HEK293 (cell line): Measurements from ENCODE around the gene ARHGEF40.

Experiments
- CTCF ChIA-PET: fragments of 350-600 bp; formaldehyde crosslinking; extraction: SDS; loops from one replicate; lab custom pipeline; 2021; ENCODE audit warnings: antibody characterized with exemption; lab: Yijun Ruan, JAX
- POLR2A ChIA-PET: fragments of 300-600 bp; formaldehyde crosslinking; extraction: SDS; loops from one replicate; lab custom pipeline; 2020; ENCODE audit warnings: antibody characterized with exemption, inconsistent platforms; lab: Yijun Ruan, JAX
- H3K27ac ChIP-seq: fragments of 200-500 bp; sonication (Bioruptor generic); 2 replicates; pipeline ENCODE4 v1.5.1; 2014; ENCODE audit warnings: low read depth, low read length, control low read depth, inconsistent platforms; ENCODE audit errors: extremely low read depth
- H3K36me3 ChIP-seq, 2 experiments: fragments of 200-500 bp in 1 of 2; sonication (Bioruptor generic) in 1 of 2; 1 replicate in 1 of 2; 2 replicates in 1 of 2; pipeline ENCODE4 v1.5.1; 2014 to 2017; ENCODE audit warnings: inconsistent platforms in 2 of 2, low read length in 2 of 2; ENCODE audit not compliant: control insufficient read depth in 2 of 2, insufficient read depth in 1 of 2
- H3K4me1 ChIP-seq: fragments of 200-500 bp; sonication (Bioruptor generic); 2 replicates; pipeline ENCODE4 v1.5.1; 2014; ENCODE audit warnings: mild to moderate bottlenecking, low read length, inconsistent platforms; ENCODE audit not compliant: control insufficient read depth, insufficient read depth
- H3K4me3 ChIP-seq: 2 replicates; pipeline ENCODE4 v1.5.1; 2011; ENCODE audit warnings: low read depth, mild to moderate bottlenecking, control low read depth, low read length, moderate library complexity
- H3K9me3 ChIP-seq: fragments of 200-500 bp; sonication (Bioruptor generic); 2 replicates; pipeline ENCODE4 v1.5.1; 2014; ENCODE audit warnings: low read depth, low read length, inconsistent platforms; ENCODE audit not compliant: control insufficient read depth, insufficient read depth
- EGR2 ChIP-seq: fragments of 450-650 bp; formaldehyde crosslinking; IDR thresholded peaks from 2 replicates; pipeline ENCODE4 v1.5.1; 2016; ENCODE audit warnings: low read depth, missing biosample characterization, missing genetic modification characterization
- TCF7L2 ChIP-seq: IDR thresholded peaks from 2 replicates; pipeline ENCODE4 v1.6.1; 2011; ENCODE audit warnings: low read depth, mild to moderate bottlenecking, inconsistent platforms, low read length, moderate library complexity, borderline replicate concordance
- YY1 ChIP-seq: fragments of 450-650 bp; formaldehyde crosslinking; IDR thresholded peaks from 2 replicates; pipeline ENCODE4 v1.5.1; 2018; ENCODE audit warnings: missing biosample characterization, missing genetic modification characterization
- ZBTB1 ChIP-seq: fragments of 450-650 bp; formaldehyde crosslinking; IDR thresholded peaks from 2 replicates; pipeline ENCODE4 v1.5.1; 2016; ENCODE audit warnings: missing biosample characterization, missing genetic modification characterization
- ZFHX2 ChIP-seq: fragments of 450-650 bp; formaldehyde crosslinking; conservative IDR thresholded peaks from 2 replicates; pipeline ENCODE4 v1.5.1; 2016; ENCODE audit warnings: missing biosample characterization, missing genetic modification characterization
- ZNF16 ChIP-seq: fragments of 450-650 bp; formaldehyde crosslinking; IDR thresholded peaks from 2 replicates; pipeline ENCODE4 v1.5.1; 2016; ENCODE audit warnings: low read depth, missing biosample characterization, missing genetic modification characterization
- ZNF37A ChIP-seq: fragments of 450-650 bp; IDR thresholded peaks from 2 replicates; pipeline ENCODE4 v1.5.1; 2018; ENCODE audit warnings: missing biosample characterization, missing genetic modification characterization
- ZNF596 ChIP-seq: fragments of 450-650 bp; IDR thresholded peaks from 2 replicates; pipeline ENCODE4 v1.5.0; 2018; ENCODE audit warnings: missing biosample characterization, mild to moderate bottlenecking, missing genetic modification characterization, moderate library complexity
- ZNF670 ChIP-seq: fragments of 450-650 bp; formaldehyde crosslinking; IDR thresholded peaks from 2 replicates; pipeline ENCODE4 v1.5.1; 2016; ENCODE audit warnings: missing biosample characterization, missing genetic modification characterization, low read depth
- TF ChIP-seq, protein P1 (sequence below): fragments of 450-650 bp; formaldehyde crosslinking; IDR thresholded peaks from 2 replicates; pipeline ENCODE4 v1.5.1; 2016; ENCODE audit warnings: missing biosample characterization, missing genetic modification characterization, low read depth
- TF ChIP-seq, protein P2 (sequence below): fragments of 450-650 bp; formaldehyde crosslinking; conservative IDR thresholded peaks from 2 replicates; pipeline ENCODE4 v1.5.1; 2016; ENCODE audit warnings: low read depth, missing biosample characterization, missing genetic modification characterization
- TF ChIP-seq, protein P3 (sequence below): fragments of 450-650 bp; formaldehyde crosslinking; IDR thresholded peaks from 2 replicates; pipeline ENCODE4 v1.5.1; 2016; ENCODE audit warnings: missing biosample characterization, missing genetic modification characterization
- TF ChIP-seq, protein P4 (sequence below): fragments of 450-650 bp; formaldehyde crosslinking; IDR thresholded peaks from 2 replicates; pipeline ENCODE4 v1.5.1; 2016; ENCODE audit warnings: missing biosample characterization, missing genetic modification characterization

The ARHGEF40 gene

DNA sequence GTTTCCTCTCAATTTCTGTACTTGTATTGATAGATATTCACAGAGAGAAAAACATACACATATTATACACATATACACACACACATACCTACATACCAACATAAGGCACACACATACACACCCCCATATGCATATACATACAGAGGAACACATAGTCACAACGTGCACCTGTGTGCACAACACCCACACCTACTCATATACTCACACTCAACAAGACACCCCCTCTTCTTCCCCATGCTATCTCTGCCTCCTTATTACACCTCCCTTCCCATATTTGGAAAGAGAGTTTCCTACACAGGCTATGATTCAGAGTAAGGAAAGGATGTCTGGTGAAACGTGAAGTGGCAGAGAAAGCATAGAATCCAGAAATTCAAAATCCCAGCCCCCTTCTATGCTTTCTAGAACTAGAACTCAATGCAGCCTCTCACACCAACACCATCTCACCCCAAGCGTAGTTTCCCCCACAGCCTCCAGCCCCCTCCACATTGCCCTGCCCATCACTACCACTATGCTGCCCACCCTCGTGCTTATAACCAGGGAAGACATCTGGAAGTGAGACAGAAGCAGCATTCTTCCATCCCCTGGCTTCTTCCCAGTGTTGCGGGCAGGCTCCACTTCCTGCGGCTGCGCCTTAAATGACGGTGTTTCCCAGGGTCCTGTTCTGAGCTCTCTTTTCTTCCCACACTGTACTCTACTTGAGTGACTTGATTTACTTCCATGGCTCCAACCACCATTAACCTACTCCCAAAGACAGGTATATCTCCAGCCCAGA, 10.1 kb upstream of the ARHGEF40 start:
- CTCF ChIA-PET: interaction anchor here (1.0 to 4.3 kb wide), 3 partner anchors 20 to 89 kb away, joined by 6 to 25 read pairs (median 6); no protein-coding TSS in a partner anchor
- Histone ChIP-seq H3K36me3 (no peaks in the 10 kb centered on the region), H3K27ac (no peak overlapping the region), H3K4me3 (no peak overlapping the region), H3K9me3 (no peaks in the 10 kb centered on the region), H3K4me1 (no peaks in the 10 kb centered on the region; the same call in 1 of the 2 replicates)
- POLR2A ChIA-PET: no interaction called here
- TF ChIP-seq, protein P1, sequence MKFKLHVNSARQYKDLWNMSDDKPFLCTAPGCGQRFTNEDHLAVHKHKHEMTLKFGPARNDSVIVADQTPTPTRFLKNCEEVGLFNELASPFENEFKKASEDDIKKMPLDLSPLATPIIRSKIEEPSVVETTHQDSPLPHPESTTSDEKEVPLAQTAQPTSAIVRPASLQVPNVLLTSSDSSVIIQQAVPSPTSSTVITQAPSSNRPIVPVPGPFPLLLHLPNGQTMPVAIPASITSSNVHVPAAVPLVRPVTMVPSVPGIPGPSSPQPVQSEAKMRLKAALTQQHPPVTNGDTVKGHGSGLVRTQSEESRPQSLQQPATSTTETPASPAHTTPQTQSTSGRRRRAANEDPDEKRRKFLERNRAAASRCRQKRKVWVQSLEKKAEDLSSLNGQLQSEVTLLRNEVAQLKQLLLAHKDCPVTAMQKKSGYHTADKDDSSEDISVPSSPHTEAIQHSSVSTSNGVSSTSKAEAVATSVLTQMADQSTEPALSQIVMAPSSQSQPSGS (tag by site-specific recombination): no peak
- TF ChIP-seq ZFHX2 (tag by site-specific recombination): peak; percentile 66
- TF ChIP-seq EGR2 (tag by site-specific recombination): peak; percentile 60; the same call in 1 of the 2 replicates
- TF ChIP-seq, all 188 proteins: peak for 2

DNA sequence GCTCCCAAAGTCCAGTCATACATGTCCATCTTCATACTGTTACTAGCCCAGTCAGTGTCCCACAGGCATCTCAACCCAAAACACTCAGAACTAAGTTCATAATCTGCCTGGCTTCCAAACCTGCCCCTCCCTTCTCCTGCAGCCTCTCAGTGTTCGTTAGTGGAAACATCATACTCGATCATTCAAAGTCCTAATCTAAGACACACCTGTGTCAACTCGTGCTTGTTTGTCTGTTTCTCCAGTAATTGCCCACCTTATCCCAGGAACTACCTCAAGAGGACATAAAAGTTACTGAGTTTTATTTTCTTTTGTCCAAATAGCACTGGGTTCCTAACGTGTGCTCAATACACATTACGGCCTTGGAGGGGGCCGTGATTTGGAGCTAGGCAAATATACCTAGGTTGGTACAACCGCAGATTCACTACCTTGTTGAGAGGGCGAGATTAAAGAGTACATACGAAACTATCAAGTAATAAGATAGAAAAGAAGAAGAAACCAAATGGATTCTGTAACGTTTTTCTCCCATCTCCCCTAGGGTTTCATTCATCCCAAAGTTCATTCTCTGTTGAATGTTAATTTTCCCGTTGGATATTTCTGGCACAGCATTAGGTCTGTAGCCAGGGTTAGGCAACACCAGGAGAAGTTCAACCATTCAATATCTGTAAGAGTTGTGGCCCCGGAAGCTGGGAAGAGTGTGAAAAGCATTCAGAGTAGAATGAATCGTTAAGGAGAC, 9.3 kb upstream of the ARHGEF40 start:
- no peaks in the 10 kb centered on the region for H3K36me3 ChIP-seq
- CTCF ChIA-PET: interaction anchor here (1.2 to 4.3 kb wide), 4 partner anchors 10 to 46 kb away, joined by 4 to 25 read pairs (median 15); no protein-coding TSS in a partner anchor
- TF ChIP-seq TCF7L2 (no peak), ZBTB1 (no peak), ZNF596 (tag by site-specific recombination) (no peak)
- TF ChIP-seq, all 188 proteins: peak for 0
- H3K9me3 ChIP-seq: no peaks in the 10 kb centered on the region
- POLR2A ChIA-PET: no interaction called here
- H3K4me1 ChIP-seq: no peaks in the 10 kb centered on the region; the same call in 1 of the 2 replicates
- H3K4me3 ChIP-seq: no peak overlapping the region
- no peak overlapping the region for H3K27ac ChIP-seq

DNA sequence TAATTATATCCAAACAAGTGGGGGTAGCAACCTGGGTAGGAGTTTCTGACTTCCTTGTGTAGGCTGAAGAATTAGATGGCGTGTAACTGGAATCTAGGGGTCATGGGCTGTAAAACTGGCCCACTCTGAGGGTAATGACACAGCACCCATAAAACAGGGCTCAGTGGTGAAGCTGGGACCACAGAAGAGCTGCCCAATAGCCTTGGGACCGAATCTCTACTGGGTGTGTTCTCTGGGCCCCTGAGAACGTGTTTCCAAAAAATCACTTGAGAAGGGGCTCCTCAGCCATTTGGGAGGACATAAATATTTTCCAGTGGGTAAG, 8.8 kb upstream of the ARHGEF40 start:
- TF ChIP-seq EGR2 (tag by site-specific recombination) (peak; percentile 52; the same call in 1 of the 2 replicates), ZFHX2 (tag by site-specific recombination) (peak; percentile 63), YY1 (tag by site-specific recombination) (no peak), ZNF37A (tag by site-specific recombination) (no peak), ZNF670 (tag by site-specific recombination) (no peak), ZNF16 (tag by site-specific recombination) (no peak)
- TF ChIP-seq, protein P2, sequence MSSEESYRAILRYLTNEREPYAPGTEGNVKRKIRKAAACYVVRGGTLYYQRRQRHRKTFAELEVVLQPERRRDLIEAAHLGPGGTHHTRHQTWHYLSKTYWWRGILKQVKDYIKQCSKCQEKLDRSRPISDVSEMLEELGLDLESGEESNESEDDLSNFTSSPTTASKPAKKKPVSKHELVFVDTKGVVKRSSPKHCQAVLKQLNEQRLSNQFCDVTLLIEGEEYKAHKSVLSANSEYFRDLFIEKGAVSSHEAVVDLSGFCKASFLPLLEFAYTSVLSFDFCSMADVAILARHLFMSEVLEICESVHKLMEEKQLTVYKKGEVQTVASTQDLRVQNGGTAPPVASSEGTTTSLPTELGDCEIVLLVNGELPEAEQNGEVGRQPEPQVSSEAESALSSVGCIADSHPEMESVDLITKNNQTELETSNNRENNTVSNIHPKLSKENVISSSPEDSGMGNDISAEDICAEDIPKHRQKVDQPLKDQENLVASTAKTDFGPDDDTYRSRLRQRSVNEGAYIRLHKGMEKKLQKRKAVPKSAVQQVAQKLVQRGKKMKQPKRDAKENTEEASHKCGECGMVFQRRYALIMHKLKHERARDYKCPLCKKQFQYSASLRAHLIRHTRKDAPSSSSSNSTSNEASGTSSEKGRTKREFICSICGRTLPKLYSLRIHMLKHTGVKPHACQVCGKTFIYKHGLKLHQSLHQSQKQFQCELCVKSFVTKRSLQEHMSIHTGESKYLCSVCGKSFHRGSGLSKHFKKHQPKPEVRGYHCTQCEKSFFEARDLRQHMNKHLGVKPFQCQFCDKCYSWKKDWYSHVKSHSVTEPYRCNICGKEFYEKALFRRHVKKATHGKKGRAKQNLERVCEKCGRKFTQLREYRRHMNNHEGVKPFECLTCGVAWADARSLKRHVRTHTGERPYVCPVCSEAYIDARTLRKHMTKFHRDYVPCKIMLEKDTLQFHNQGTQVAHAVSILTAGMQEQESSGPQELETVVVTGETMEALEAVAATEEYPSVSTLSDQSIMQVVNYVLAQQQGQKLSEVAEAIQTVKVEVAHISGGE (tag by site-specific recombination): no peak
- TF ChIP-seq, protein P3, sequence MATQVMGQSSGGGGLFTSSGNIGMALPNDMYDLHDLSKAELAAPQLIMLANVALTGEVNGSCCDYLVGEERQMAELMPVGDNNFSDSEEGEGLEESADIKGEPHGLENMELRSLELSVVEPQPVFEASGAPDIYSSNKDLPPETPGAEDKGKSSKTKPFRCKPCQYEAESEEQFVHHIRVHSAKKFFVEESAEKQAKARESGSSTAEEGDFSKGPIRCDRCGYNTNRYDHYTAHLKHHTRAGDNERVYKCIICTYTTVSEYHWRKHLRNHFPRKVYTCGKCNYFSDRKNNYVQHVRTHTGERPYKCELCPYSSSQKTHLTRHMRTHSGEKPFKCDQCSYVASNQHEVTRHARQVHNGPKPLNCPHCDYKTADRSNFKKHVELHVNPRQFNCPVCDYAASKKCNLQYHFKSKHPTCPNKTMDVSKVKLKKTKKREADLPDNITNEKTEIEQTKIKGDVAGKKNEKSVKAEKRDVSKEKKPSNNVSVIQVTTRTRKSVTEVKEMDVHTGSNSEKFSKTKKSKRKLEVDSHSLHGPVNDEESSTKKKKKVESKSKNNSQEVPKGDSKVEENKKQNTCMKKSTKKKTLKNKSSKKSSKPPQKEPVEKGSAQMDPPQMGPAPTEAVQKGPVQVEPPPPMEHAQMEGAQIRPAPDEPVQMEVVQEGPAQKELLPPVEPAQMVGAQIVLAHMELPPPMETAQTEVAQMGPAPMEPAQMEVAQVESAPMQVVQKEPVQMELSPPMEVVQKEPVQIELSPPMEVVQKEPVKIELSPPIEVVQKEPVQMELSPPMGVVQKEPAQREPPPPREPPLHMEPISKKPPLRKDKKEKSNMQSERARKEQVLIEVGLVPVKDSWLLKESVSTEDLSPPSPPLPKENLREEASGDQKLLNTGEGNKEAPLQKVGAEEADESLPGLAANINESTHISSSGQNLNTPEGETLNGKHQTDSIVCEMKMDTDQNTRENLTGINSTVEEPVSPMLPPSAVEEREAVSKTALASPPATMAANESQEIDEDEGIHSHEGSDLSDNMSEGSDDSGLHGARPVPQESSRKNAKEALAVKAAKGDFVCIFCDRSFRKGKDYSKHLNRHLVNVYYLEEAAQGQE (tag by site-specific recombination): no peak
- TF ChIP-seq, protein P4, sequence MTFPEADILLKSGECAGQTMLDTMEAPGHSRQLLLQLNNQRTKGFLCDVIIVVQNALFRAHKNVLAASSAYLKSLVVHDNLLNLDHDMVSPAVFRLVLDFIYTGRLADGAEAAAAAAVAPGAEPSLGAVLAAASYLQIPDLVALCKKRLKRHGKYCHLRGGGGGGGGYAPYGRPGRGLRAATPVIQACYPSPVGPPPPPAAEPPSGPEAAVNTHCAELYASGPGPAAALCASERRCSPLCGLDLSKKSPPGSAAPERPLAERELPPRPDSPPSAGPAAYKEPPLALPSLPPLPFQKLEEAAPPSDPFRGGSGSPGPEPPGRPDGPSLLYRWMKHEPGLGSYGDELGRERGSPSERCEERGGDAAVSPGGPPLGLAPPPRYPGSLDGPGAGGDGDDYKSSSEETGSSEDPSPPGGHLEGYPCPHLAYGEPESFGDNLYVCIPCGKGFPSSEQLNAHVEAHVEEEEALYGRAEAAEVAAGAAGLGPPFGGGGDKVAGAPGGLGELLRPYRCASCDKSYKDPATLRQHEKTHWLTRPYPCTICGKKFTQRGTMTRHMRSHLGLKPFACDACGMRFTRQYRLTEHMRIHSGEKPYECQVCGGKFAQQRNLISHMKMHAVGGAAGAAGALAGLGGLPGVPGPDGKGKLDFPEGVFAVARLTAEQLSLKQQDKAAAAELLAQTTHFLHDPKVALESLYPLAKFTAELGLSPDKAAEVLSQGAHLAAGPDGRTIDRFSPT (tag by site-specific recombination): no peak
- TF ChIP-seq, all 188 proteins: peak for 2
- POLR2A ChIA-PET: interaction anchor here (1.9 kb wide), 1 partner anchor 10 kb away, joined by 11 read pairs; no protein-coding TSS in a partner anchor
- CTCF ChIA-PET: interaction anchor here (1.2 to 4.3 kb wide), 5 partner anchors 11 to 90 kb away, joined by 4 to 25 read pairs (median 12); no protein-coding TSS in a partner anchor
- Histone ChIP-seq H3K4me3 (no peak overlapping the region), H3K36me3 (no peaks in the 10 kb centered on the region), H3K4me1 (no peaks in the 10 kb centered on the region; the same call in 1 of the 2 replicates), H3K9me3 (no peaks in the 10 kb centered on the region), H3K27ac (no peak overlapping the region)
